GM23248 (cell line): ENCODE results near the gene XXYLT1. TPM values are rescaled to one million over a fixed set of nuclear protein-coding genes. Genes with fewer than 3 reads are reported as not detected.

ENCODE experiments used
- DNase-seq: peaks from one replicate; pipeline ENCODE4 v3.0.0-alpha.2; 2015
- H2AFZ ChIP-seq: fragments of 200-600 bp; sonication (generic); 2 replicates; pipeline ENCODE4 v1.6.1; 2016; ENCODE audit warnings: antibody characterized with exemption
- H3F3A ChIP-seq: fragments of 200-600 bp; sonication (generic); 2 replicates; pipeline ENCODE4 v1.6.1; 2016; ENCODE audit warnings: mild to moderate bottlenecking, antibody characterized with exemption, mixed run types; ENCODE audit not compliant: insufficient read depth
- H3K27ac ChIP-seq: fragments of 200-600 bp; sonication (generic); 2 replicates; pipeline ENCODE4 v1.5.1; 2016; ENCODE audit warnings: mild to moderate bottlenecking
- H3K27me3 ChIP-seq: fragments of 200-600 bp; sonication (generic); replicated peaks from 2 replicates; pipeline ENCODE4 v1.6.1; 2016; ENCODE audit warnings: mild to moderate bottlenecking; ENCODE audit not compliant: insufficient read depth
- H3K36me3 ChIP-seq: fragments of 200-600 bp; sonication (generic); 2 replicates; pipeline ENCODE4 v1.6.1; 2016; ENCODE audit warnings: low read depth, mild to moderate bottlenecking
- H3K4me1 ChIP-seq: fragments of 200-600 bp; sonication (generic); 2 replicates; pipeline ENCODE4 v1.6.1; 2016; ENCODE audit warnings: mild to moderate bottlenecking; ENCODE audit not compliant: insufficient read depth
- H3K4me2 ChIP-seq: fragments of 200-600 bp; sonication (generic); one replicate; pipeline ENCODE4 v1.6.1; 2016; ENCODE audit warnings: mild to moderate bottlenecking; ENCODE audit not compliant: unreplicated experiment
- H3K4me3 ChIP-seq: fragments of 200-600 bp; sonication (generic); 2 replicates; pipeline ENCODE4 v1.5.1; 2016; ENCODE audit warnings: mild to moderate bottlenecking
- H3K79me2 ChIP-seq: fragments of 200-600 bp; sonication (generic); 2 replicates; pipeline ENCODE4 v1.6.1; 2016; ENCODE audit warnings: mild to moderate bottlenecking; ENCODE audit not compliant: insufficient read depth
- H3K9ac ChIP-seq: fragments of 200-600 bp; sonication (generic); 2 replicates; pipeline ENCODE4 v1.6.1; 2016; ENCODE audit warnings: mild to moderate bottlenecking
- H3K9me2 ChIP-seq: fragments of 200-600 bp; sonication (generic); 2 replicates; pipeline ENCODE4 v1.6.1; 2016; ENCODE audit warnings: mixed run types, mild to moderate bottlenecking, moderate library complexity; ENCODE audit not compliant: insufficient read depth
- H3K9me3 ChIP-seq: fragments of 200-600 bp; sonication (generic); one replicate; pipeline ENCODE4 v1.6.1; 2017; ENCODE audit warnings: low read depth
- H4K20me1 ChIP-seq: fragments of 200-600 bp; sonication (generic); 2 replicates; pipeline ENCODE4 v1.6.0; 2016; ENCODE audit not compliant: insufficient read depth
- EZH2 ChIP-seq: fragments of 200-600 bp; sonication (generic); IDR thresholded peaks from 2 replicates; pipeline ENCODE4 v1.6.1; 2018; ENCODE audit warnings: antibody characterized with exemption, mild to moderate bottlenecking; ENCODE audit not compliant: insufficient read depth, poor library complexity, severe bottlenecking
- EZH2phosphoT487 ChIP-seq: fragments of 200-600 bp; sonication (generic); IDR thresholded peaks from 2 replicates; pipeline ENCODE4 v1.6.1; 2018; ENCODE audit warnings: antibody characterized with exemption, moderate library complexity, mild to moderate bottlenecking, low read depth; ENCODE audit not compliant: insufficient read depth
- WGBS, 2 experiments: methylation state at CpG; one replicate each; pipeline ENCODE4 v1.1.6; 2015 to 2017; ENCODE audit warnings: low lambda C conversion rate in 2 of 2, low coverage in 1 of 2; ENCODE audit errors: missing lambda C conversion rate in 2 of 2; 5-methylcytosine and 5-hydroxymethylcytosine counted together
- in situ Hi-C: fragments of 300-500 bp; cut with MboI; formaldehyde crosslinking; loops from 2 replicates; pipeline ENCODE4 v1.15.0; 2020
- polyA plus RNA-seq: library from polyadenylated mRNA; unstranded; fragments of >200 nt; fragmentation: Nextera tagmentation; extraction: Ambion mirVana; gene quantifications from 2 replicates; pipeline ENCODE4 v1.2.1, GENCODE V29; 2016
- total RNA-seq: library from RNA; depleted of rRNA; stranded (reverse); fragments of >200 nt; shearing (Covaris generic); gene quantifications from 2 replicates; pipeline ENCODE4 v1.2.3, GENCODE V29; 2014

XXYLT1 gene
- total and polyA plus RNA-seq, 2 experiments from 2014 or later = 22.8 to 44.7 TPM

DNA sequence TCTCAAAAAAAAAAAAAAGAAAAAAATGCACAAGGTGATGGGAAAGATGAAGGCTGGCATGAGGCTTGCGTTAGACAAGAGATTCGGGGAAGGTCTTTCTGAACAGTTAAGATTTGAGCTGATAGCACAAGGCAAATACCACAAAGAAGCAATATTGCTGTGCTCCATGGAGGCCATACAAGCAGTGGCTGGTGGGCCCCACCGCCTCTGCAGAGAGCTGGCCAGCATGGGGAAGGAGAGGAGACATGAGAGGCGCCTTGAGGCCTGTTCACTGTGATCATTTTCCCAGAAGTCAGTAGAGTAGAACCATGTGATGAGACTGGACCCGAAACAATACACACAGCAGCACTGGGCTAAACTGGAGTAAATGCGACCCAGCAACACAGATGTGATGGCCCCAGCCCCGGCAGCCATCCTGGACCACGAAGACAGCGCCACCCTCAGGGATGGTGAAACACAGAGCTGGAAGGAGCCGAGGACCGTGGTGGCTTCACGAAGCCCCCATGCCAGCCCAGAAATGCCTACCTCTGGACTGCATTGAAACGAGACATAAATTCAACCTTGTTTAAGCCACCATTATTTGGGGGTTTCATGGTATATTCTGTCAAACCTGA lies 5.5 kb downstream of the XXYLT1 start:
- TF ChIP-seq EZH2phosphoT487 (no peak), EZH2 (no peak)
- H3K9me3 ChIP-seq = no peaks in the 10 kb centered on the region
- H3K4me1 ChIP-seq = peaks cover 7% of the 10 kb centered on the region
- H3K36me3 ChIP-seq = no peaks in the 10 kb centered on the region
- H3F3A ChIP-seq = peaks cover 8% of the 10 kb centered on the region; the same call in 1 of the 2 replicates
- no peak overlapping the region for H3K4me3 ChIP-seq
- in situ Hi-C loops = loop anchor here (5.0 kb wide), 1 partner anchor 578 kb away; the partner anchor contains the start of gene FAM43A
- WGBS, 2 experiments = 92 to 93% methylated on average over 13 of the region's 13 CpGs
- H3K27ac ChIP-seq = no peak overlapping the region
- peaks cover 53% of the 10 kb centered on the region for H3K79me2 ChIP-seq
- H4K20me1 ChIP-seq = no peaks in the 10 kb centered on the region
- DNase-seq = no peak
- H3K9me2 ChIP-seq = no peaks in the 10 kb centered on the region
- no peak overlapping the region for H3K4me2 ChIP-seq
- no peaks in the 10 kb centered on the region for H3K27me3 ChIP-seq
- H3K9ac ChIP-seq = no peak overlapping the region
- H2AFZ ChIP-seq = no peak overlapping the region

DNA sequence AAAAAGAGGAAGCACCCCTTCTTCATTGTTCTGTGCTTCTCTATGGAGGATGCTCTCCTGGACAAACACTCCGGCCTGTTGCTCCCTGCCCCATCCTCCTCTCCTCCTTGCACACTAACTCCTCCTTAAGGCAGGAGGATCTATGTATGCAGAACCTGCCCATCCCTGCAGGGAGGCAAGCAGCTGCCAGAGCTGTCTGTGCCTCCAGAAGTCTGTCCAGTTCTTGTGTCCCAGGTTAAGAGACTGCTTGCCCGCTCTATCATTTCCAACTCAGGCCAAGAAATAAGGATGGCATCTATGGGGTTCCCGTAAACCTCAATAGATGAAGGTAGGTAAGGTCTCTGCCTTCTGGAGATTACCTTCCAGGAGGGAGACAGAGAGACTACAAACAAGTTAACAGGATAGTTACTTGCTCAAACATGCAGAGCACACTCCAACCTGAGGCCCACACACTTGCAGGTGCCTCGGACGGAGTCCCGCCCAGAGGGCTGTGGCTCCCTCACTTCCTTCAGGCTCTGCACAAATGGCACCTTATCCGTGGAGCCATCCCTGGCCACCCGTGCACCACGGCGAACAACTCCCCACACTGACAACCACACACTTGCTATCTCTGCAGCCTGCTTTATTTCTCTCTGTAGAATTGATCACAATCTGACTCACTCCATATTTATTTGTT lies 6.9 kb downstream of the XXYLT1 start:
- WGBS, 2 experiments = 95 to 97% methylated on average over 10 of the region's 10 CpGs
- Histone ChIP-seq H3K4me3 (no peak overlapping the region), H3K36me3 (no peaks in the 10 kb centered on the region), H2AFZ (no peak overlapping the region), H3F3A (no peaks in the 10 kb centered on the region), H3K27ac (no peak overlapping the region), H3K9me2 (no peaks in the 10 kb centered on the region), H3K27me3 (no peaks in the 10 kb centered on the region), H4K20me1 (no peaks in the 10 kb centered on the region), H3K9ac (no peak overlapping the region), H3K79me2 (peaks cover 43% of the 10 kb centered on the region), H3K4me2 (no peak overlapping the region), H3K4me1 (peaks cover 3% of the 10 kb centered on the region; the same call in 1 of the 2 replicates), H3K9me3 (no peaks in the 10 kb centered on the region)
- no peak for DNase-seq
- no peak for TF ChIP-seq EZH2phosphoT487
- no peak for TF ChIP-seq EZH2
- in situ Hi-C loops = no loop called here

DNA sequence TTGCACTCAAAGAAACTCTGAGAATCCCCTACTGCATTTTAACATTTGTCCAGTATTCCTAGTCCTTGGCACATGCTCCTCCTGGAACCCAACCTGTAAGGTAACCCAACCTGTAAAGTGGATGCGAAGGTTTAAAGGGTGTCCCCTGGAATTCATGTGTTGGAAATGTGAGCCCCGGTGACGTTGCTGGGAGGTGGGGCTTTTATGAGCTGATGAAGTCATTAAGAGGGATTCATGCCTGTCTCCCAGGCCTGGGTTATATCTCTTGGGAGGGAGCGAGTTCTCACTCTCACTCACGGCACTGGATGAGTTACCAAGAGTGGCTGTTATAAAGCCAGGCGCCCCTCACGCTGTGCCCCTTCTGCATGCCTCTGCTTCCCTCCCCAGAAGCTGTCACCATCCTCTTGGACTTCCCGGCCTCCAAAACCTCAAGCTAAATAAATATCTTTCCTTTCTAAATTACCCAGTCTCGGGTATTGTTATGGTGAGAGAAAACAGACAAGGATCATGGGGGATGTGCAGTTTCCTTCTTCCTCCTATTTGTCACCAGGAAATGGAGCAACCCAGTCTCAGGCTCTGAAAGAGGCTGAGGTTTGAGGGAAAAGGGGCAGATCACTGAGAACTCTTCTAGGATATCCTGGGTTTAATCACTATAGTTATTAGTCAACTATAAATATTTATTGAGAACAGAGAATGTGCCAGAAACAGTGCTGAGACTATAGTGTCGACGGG lies 7.6 kb downstream of the XXYLT1 start:
- peak; percentile 36 for DNase-seq
- Histone ChIP-seq H4K20me1 (no peaks in the 10 kb centered on the region), H3K9me2 (no peaks in the 10 kb centered on the region), H3K27ac (no peak overlapping the region), H3K9me3 (no peaks in the 10 kb centered on the region), H3K36me3 (no peaks in the 10 kb centered on the region), H3K4me3 (no peak overlapping the region), H3K27me3 (no peaks in the 10 kb centered on the region), H3K4me1 (peaks cover 10% of the 10 kb centered on the region), H3K4me2 (no peak overlapping the region), H3K9ac (no peak overlapping the region), H2AFZ (no peak overlapping the region), H3K79me2 (peaks cover 40% of the 10 kb centered on the region), H3F3A (no peaks in the 10 kb centered on the region)
- TF ChIP-seq EZH2 (no peak), EZH2phosphoT487 (no peak)
- 64 to 65% methylated on average over 11 of the region's 11 CpGs for WGBS, 2 experiments
- in situ Hi-C loops = no loop called here

DNA sequence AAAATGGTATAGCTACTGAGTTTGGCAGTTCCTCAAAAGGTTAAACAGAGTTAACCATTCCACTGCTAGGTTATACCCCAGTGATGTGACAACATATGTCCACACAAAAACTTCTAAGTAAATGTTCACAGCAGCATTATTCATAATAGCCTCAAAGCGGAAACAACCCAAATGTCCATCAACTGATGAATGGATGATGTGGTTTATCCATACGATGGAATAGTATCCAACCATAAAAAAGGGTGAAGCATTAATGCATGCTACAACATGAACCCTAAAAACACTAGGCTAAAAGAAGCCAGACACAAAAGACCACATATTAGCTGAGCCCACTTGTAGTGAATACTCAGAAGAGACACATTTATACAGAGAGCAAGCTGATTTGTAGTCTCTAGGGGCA lies 9.0 kb downstream of the XXYLT1 start:
- TF ChIP-seq EZH2phosphoT487 (no peak), EZH2 (no peak)
- no peaks in the 10 kb centered on the region for H3K27me3 ChIP-seq
- H3K9me3 ChIP-seq = no peaks in the 10 kb centered on the region
- 97 to 100% methylated on average over 2 of the region's 2 CpGs for WGBS, 2 experiments
- peaks cover 35% of the 10 kb centered on the region for H3K79me2 ChIP-seq
- no peak overlapping the region for H2AFZ ChIP-seq
- no peaks in the 10 kb centered on the region for H3K36me3 ChIP-seq
- in situ Hi-C loops = no loop called here
- no peak overlapping the region for H3K4me2 ChIP-seq
- DNase-seq = no peak
- H3K27ac ChIP-seq = no peak overlapping the region
- no peaks in the 10 kb centered on the region for H4K20me1 ChIP-seq
- H3K4me3 ChIP-seq = no peak overlapping the region
- H3K9me2 ChIP-seq = no peaks in the 10 kb centered on the region
- H3K9ac ChIP-seq = no peak overlapping the region
- no peaks in the 10 kb centered on the region for H3F3A ChIP-seq
- peaks cover 10% of the 10 kb centered on the region for H3K4me1 ChIP-seq
